HepG2 (cell line): ENCODE results near the gene CDK2AP2. TPM values are rescaled to one million over a fixed set of nuclear protein-coding genes. Genes with fewer than 3 reads are reported as not detected.

Experiments used
- ZFP41 ChIP-seq: sonication (generic); formaldehyde crosslinking; IDR thresholded peaks from 2 replicates; pipeline ENCODE4 v1.4.0; 2020; ENCODE audit warnings: mild to moderate bottlenecking, missing genetic modification reagents, borderline replicate concordance
- polyA plus RNA-seq, 8 experiments: library from polyadenylated mRNA; depleted of rRNA in 3 of 8; stranded (reverse) in 7 of 8; unstranded in 1 of 8; fragments of >200 nt; fragmentation: Illumina TruSeq in 4 of 8; extraction: Trizol in 4 of 8; gene quantifications; 2 replicates each; pipeline versions ENCODE4 v1.2.1 to v1.2.3, GENCODE V29; 2011 to 2016; ENCODE audit warnings: low read depth in 4 of 8, missing spikeins in 1 of 8, mixed read lengths in 1 of 8; ENCODE audit not compliant: insufficient read depth in 1 of 8
- total RNA-seq, 5 experiments: library from RNA; depleted of rRNA; stranded (reverse); fragments of >200 nt; fragmentation: Illumina TruSeq; extraction: Trizol; gene quantifications; 2 replicates each; pipeline ENCODE4 v1.2.3, GENCODE V29; 2016; ENCODE audit warnings: low read depth in 1 of 5
- TF ChIP-seq, protein P1 (sequence below): sonication (generic); formaldehyde crosslinking; IDR thresholded peaks from 2 replicates; pipeline ENCODE4 v1.5.0; 2020; ENCODE audit warnings: mild to moderate bottlenecking, missing genetic modification reagents, borderline replicate concordance
- TF ChIP-seq, protein P2 (sequence below): IDR thresholded peaks from 2 replicates; pipeline ENCODE4 v1.6.1; 2016; ENCODE audit warnings: low read depth, borderline replicate concordance

Gene CDK2AP2
- total and polyA plus RNA-seq, 2 of the 13 experiments (the other 11 are each of a cell fraction or from before 2014, with no cell fraction given) = 15.0 to 23.2 TPM

GRCh38 chr11:67535561-67535960, 27.6 kb upstream of the CDK2AP2 start (continued):
- TF ChIP-seq, protein P1, sequence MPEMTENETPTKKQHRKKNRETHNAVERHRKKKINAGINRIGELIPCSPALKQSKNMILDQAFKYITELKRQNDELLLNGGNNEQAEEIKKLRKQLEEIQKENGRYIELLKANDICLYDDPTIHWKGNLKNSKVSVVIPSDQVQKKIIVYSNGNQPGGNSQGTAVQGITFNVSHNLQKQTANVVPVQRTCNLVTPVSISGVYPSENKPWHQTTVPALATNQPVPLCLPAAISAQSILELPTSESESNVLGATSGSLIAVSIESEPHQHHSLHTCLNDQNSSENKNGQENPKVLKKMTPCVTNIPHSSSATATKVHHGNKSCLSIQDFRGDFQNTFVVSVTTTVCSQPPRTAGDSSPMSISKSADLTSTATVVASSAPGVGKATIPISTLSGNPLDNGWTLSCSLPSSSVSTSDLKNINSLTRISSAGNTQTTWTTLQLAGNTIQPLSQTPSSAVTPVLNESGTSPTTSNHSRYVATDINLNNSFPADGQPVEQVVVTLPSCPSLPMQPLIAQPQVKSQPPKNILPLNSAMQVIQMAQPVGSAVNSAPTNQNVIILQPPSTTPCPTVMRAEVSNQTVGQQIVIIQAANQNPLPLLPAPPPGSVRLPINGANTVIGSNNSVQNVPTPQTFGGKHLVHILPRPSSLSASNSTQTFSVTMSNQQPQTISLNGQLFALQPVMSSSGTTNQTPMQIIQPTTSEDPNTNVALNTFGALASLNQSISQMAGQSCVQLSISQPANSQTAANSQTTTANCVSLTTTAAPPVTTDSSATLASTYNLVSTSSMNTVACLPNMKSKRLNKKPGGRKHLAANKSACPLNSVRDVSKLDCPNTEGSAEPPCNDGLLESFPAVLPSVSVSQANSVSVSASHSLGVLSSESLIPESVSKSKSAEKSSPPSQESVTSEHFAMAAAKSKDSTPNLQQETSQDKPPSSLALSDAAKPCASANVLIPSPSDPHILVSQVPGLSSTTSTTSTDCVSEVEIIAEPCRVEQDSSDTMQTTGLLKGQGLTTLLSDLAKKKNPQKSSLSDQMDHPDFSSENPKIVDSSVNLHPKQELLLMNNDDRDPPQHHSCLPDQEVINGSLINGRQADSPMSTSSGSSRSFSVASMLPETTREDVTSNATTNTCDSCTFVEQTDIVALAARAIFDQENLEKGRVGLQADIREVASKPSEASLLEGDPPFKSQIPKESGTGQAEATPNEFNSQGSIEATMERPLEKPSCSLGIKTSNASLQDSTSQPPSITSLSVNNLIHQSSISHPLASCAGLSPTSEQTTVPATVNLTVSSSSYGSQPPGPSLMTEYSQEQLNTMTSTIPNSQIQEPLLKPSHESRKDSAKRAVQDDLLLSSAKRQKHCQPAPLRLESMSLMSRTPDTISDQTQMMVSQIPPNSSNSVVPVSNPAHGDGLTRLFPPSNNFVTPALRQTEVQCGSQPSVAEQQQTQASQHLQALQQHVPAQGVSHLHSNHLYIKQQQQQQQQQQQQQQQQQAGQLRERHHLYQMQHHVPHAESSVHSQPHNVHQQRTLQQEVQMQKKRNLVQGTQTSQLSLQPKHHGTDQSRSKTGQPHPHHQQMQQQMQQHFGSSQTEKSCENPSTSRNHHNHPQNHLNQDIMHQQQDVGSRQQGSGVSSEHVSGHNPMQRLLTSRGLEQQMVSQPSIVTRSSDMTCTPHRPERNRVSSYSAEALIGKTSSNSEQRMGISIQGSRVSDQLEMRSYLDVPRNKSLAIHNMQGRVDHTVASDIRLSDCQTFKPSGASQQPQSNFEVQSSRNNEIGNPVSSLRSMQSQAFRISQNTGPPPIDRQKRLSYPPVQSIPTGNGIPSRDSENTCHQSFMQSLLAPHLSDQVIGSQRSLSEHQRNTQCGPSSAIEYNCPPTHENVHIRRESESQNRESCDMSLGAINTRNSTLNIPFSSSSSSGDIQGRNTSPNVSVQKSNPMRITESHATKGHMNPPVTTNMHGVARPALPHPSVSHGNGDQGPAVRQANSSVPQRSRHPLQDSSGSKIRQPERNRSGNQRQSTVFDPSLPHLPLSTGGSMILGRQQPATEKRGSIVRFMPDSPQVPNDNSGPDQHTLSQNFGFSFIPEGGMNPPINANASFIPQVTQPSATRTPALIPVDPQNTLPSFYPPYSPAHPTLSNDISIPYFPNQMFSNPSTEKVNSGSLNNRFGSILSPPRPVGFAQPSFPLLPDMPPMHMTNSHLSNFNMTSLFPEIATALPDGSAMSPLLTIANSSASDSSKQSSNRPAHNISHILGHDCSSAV (CRISPR knock-in tag) = no peak
- no peak for TF ChIP-seq ZFP41 (CRISPR knock-in tag)
- TF ChIP-seq, protein P2, sequence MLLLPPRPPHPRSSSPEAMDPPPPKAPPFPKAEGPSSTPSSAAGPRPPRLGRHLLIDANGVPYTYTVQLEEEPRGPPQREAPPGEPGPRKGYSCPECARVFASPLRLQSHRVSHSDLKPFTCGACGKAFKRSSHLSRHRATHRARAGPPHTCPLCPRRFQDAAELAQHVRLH (CRISPR knock-in tag) = no peak
